ENCODE measurements around the gene TC2N. TPM values are rescaled to one million over a fixed set of nuclear protein-coding genes. Genes with fewer than 3 reads are reported as not detected.

TC2N gene
- total and polyA plus RNA-seq, 9 of the 15 experiments (the other 6 are each of a cell fraction or from before 2014, with no cell fraction given): 2.0 to 12.5 (median 7.3) TPM

- Histone ChIP-seq H3K9me1 (ENCODE audit: control insufficient read depth, insufficient read depth, low read length) (no peaks in the 10 kb centered on the region), H3K9me3 (replicated peaks; ENCODE audit: control insufficient read depth, insufficient read depth, low read depth, low read length) (no peaks in the 10 kb centered on the region), H3K9ac (ENCODE audit: insufficient read depth in 1 of 2, low read depth in 2 of 2, low read length in 2 of 2) (no peak overlapping the region), H3K79me2 (ENCODE audit: control insufficient read depth, insufficient read depth, low read length) (no peaks in the 10 kb centered on the region), H3K4me3 (no peak overlapping the region), H3K27me3 (ENCODE audit: control insufficient read depth in 2 of 2, insufficient read depth in 2 of 2, low read length in 2 of 2) (no peaks in the 10 kb centered on the region), H4K20me1 (replicated peaks; ENCODE audit: control insufficient read depth, insufficient read depth, low read length) (no peaks in the 10 kb centered on the region), H2AFZ (ENCODE audit: low read depth, low read length) (no peak overlapping the region), H3K27ac (ENCODE audit: extremely low read depth, low read depth, low read length) (no peak overlapping the region), H3K36me3 (ENCODE audit: control insufficient read depth, insufficient read depth, low read length) (no peaks in the 10 kb centered on the region), H3K4me2 (ENCODE audit: insufficient read depth, low read length) (no peak overlapping the region), H3K4me1 (replicated peaks in 1 of 2; ENCODE audit: control insufficient read depth in 2 of 2, insufficient read depth in 2 of 2, low read length in 2 of 2) (no peaks in the 10 kb centered on the region)
- CTCF ChIA-PET (ENCODE audit: low intra/inter-chr PET ratio): no interaction called here
- no CpG with 5 or more reads among the region's 1 CpG for WGBS (ENCODE audit: insufficient coverage, low coverage, missing lambda C conversion rate)
- DNase-seq (ENCODE audit: extremely low read depth in 1 of 4, low spot score in 3 of 4) (no peak), ATAC-seq (no peak), FAIRE-seq (no peak)
- intact Hi-C loops (cut with micrococcal nuclease) (no loop called here), in situ Hi-C loops (cut with MboI) (no loop called here)
- BruUV-seq (replicated peaks): no TSS peak
- no peak for TF ChIP-seq MTA1 (IDR thresholded peaks at IDR 0.05; ENCODE audit: borderline replicate concordance)
- TF ChIP-seq HDGF (IDR thresholded peaks at IDR 0.05): no peak
- TF ChIP-seq ZNF512 (tag; IDR thresholded peaks at IDR 0.05): 0 out of 2 replicates have a peak, but pooled peaks have one; percentile 27
- no peak for TF ChIP-seq E2F6 (IDR thresholded peaks at IDR 0.05; ENCODE audit: borderline replicate concordance in 1 of 2, extremely low read depth in 1 of 2, insufficient read depth in 1 of 2, insufficient read length in 1 of 2, low read depth in 1 of 2, low read length in 1 of 2, poor library complexity in 1 of 2, severe bottlenecking in 1 of 2)
- TF ChIP-seq RNF2 (IDR thresholded peaks at IDR 0.05): no peak
- TF ChIP-seq ZFX (CRISPR knock-in tag; IDR thresholded peaks at IDR 0.05): no peak
- TF ChIP-seq POLR2H (tag; IDR thresholded peaks at IDR 0.05; ENCODE audit: low read depth): no peak
- POLR2A ChIA-PET: no interaction called here
Measured at GRCh38 chr14:91814317-91814716, 53.0 kb downstream of the TC2N start.
